Measurements from ENCODE around the gene ID2. TPM values are rescaled to one million over a fixed set of nuclear protein-coding genes. Genes with fewer than 3 reads are reported as not detected.
A peak's percentile ranks its signal among the peaks of the same experiment; 100 is the strongest.

Gene ID2
- total RNA-seq, 1 donor from 2014 or later = 11.9 TPM

DNA sequence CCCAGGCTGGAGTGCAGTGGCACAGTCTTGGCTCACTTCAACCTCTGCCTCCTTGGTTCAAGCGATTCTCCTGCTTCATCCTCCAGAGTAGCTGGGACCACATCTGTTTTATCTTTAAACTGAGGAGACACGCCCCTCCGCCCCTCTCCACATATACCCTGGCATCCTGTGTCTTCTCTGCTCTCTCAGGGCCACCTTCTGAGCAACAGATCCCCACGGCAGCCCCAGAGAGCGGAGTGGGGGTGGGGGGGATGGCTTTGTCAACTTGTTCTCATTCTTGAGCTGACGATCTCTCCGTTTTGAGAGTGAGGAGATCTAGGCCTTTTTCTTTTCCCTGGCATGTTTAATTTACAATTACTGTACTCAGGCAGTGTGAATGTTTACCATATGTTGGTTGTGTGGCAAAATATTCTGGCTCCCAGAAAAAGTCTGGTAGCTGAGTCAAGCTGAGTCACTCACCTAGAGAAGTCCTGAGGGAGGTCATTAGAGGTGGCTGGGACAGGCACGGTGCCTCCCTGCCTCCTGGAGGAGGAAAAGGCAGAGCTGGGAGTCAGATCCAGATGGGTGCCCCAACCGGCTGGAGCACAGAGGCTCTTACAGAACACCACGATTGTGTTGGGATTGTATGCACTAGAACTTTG, 19.5 kb upstream of the ID2 start:
- DNase-seq (ENCODE audit: extremely low spot score, unreplicated experiment) = no peak
- H3K27ac Mint-ChIP-seq (ENCODE audit: unreplicated experiment) = no peak overlapping the region
- H3K27me3 Mint-ChIP-seq (ENCODE audit: unreplicated experiment) = no peaks in the 10 kb centered on the region
- peaks cover 13% of the 10 kb centered on the region for H3K4me1 Mint-ChIP-seq (ENCODE audit: unreplicated experiment)
- no peak overlapping the region for H3K4me3 Mint-ChIP-seq (ENCODE audit: unreplicated experiment)
- H3K9me3 Mint-ChIP-seq (ENCODE audit: unreplicated experiment) = no peaks in the 10 kb centered on the region
- TF ChIP-seq, protein P1, sequence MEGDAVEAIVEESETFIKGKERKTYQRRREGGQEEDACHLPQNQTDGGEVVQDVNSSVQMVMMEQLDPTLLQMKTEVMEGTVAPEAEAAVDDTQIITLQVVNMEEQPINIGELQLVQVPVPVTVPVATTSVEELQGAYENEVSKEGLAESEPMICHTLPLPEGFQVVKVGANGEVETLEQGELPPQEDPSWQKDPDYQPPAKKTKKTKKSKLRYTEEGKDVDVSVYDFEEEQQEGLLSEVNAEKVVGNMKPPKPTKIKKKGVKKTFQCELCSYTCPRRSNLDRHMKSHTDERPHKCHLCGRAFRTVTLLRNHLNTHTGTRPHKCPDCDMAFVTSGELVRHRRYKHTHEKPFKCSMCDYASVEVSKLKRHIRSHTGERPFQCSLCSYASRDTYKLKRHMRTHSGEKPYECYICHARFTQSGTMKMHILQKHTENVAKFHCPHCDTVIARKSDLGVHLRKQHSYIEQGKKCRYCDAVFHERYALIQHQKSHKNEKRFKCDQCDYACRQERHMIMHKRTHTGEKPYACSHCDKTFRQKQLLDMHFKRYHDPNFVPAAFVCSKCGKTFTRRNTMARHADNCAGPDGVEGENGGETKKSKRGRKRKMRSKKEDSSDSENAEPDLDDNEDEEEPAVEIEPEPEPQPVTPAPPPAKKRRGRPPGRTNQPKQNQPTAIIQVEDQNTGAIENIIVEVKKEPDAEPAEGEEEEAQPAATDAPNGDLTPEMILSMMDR (IDR thresholded peaks at IDR 0.05) = peak; percentile 12
- H3K36me3 Mint-ChIP-seq (ENCODE audit: unreplicated experiment) = no peaks in the 10 kb centered on the region

DNA sequence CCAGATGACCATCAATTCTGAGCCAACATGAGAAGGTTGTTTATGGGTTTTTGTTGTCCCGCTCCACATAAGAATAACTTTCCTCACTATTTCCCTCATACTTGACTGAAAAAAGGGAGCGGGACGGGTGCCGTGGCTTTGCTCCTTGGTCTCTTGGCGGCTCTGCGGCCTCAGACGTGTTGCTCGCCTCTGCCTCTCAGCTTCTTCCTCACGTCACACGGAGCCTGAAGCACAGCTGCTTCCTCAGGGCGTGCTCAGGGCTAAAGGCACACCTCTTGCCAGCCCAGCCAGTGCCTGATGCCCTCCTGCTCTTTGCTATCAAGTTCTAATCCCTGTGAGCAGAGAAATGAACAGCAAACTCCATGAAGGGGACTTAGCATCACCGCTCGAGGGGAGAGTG, 17.9 kb upstream of the ID2 start:
- Mint-ChIP-seq H3K27ac (ENCODE audit: unreplicated experiment) (no peak overlapping the region), H3K4me1 (ENCODE audit: unreplicated experiment) (peaks cover 13% of the 10 kb centered on the region), H3K9me3 (ENCODE audit: unreplicated experiment) (no peaks in the 10 kb centered on the region), H3K36me3 (ENCODE audit: unreplicated experiment) (no peaks in the 10 kb centered on the region), H3K27me3 (ENCODE audit: unreplicated experiment) (no peaks in the 10 kb centered on the region), H3K4me3 (ENCODE audit: unreplicated experiment) (no peak overlapping the region)
- TF ChIP-seq, protein P1 (IDR thresholded peaks at IDR 0.05) = no peak
- DNase-seq (ENCODE audit: extremely low spot score, unreplicated experiment) = no peak

DNA sequence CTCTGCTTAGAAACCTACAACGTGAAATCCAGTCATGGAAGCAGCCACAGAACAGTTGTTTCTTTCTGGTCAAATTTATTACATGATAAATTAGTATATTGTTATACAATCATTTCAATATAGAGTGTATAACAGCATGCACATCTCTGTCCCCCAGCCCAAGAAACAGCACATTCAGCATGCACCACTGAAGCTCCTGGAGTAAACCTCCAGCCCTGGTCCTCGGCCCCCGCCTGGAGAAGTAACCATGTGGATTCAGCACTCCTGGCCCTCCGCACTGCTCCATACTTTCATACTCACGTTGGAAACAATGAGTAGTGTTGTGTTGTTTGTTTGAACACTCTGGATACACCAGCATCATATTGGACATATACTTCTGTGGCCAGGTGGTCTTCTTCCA, 15.3 kb upstream of the ID2 start:
- DNase-seq (ENCODE audit: extremely low spot score, unreplicated experiment) = no peak
- TF ChIP-seq, protein P1 (IDR thresholded peaks at IDR 0.05) = no peak
- H3K27ac Mint-ChIP-seq (ENCODE audit: unreplicated experiment) = no peak overlapping the region
- no peak overlapping the region for H3K4me3 Mint-ChIP-seq (ENCODE audit: unreplicated experiment)
- no peaks in the 10 kb centered on the region for H3K27me3 Mint-ChIP-seq (ENCODE audit: unreplicated experiment)
- H3K4me1 Mint-ChIP-seq (ENCODE audit: unreplicated experiment) = peaks cover 9% of the 10 kb centered on the region
- no peaks in the 10 kb centered on the region for H3K36me3 Mint-ChIP-seq (ENCODE audit: unreplicated experiment)
- no peaks in the 10 kb centered on the region for H3K9me3 Mint-ChIP-seq (ENCODE audit: unreplicated experiment)

DNA sequence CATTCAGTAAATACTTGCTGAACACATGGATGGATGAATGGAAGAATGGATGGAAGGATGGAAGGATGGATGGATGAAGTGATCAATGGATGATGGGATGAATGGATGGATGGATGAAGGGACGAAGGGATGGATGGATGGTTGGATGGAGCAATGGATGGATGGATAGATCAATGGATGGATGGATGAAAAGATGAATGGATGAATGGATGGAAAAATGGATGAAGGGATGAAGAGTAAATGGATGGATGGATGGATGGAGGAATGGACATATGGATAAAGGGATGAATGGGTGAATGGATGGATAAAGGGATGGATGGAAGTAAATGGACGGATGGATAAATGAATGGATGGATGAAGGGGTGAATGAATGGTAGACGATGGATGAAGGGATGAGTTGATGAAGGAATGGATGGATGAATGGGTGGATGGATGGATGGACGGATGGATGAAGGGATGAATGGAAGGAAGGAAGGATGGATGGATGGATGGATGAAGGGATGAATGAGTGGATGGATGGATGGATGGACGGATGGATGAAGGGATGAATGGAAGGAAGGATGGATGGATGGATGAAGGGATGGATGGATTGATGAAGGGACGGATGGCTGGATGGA, 13.9 kb upstream of the ID2 start:
- H3K9me3 Mint-ChIP-seq (ENCODE audit: unreplicated experiment) = no peaks in the 10 kb centered on the region
- H3K27ac Mint-ChIP-seq (ENCODE audit: unreplicated experiment) = no peak overlapping the region
- no peaks in the 10 kb centered on the region for H3K4me1 Mint-ChIP-seq (ENCODE audit: unreplicated experiment)
- no peaks in the 10 kb centered on the region for H3K36me3 Mint-ChIP-seq (ENCODE audit: unreplicated experiment)
- no peak for DNase-seq (ENCODE audit: extremely low spot score, unreplicated experiment)
- TF ChIP-seq, protein P1 (IDR thresholded peaks at IDR 0.05) = no peak
- no peaks in the 10 kb centered on the region for H3K27me3 Mint-ChIP-seq (ENCODE audit: unreplicated experiment)
- no peak overlapping the region for H3K4me3 Mint-ChIP-seq (ENCODE audit: unreplicated experiment)

DNA sequence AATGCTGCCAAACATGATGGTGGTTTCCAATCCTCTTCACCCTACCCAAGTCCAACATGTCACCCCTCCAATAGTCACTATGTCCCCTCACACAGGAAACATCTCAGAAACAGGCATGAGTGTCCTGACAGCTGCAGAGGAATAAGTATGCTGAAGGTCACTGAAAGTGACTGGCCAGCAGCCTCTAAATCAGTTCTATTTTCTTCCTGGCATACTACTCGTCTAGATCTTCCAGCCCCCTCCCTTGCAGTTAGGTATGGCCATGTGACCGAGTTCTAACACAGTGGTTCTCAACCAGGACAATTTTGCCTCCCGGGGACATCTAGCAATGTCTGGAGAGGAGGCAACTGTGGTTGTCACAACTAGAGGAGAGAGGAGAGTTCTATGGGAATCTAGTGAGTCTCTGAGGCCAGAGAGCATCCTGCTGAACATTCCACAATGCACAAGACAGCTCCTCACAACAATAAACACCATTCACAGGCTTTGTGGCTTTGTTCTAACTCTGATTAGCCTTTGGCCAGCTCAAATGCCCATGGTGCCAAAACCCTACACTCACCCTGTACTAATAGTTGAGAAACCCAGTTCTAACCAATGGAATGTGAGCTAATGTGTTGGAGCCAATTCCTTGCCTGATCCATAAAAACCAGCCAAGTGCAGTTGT, 12.6 kb upstream of the ID2 start:
- Mint-ChIP-seq H3K27me3 (ENCODE audit: unreplicated experiment) (peaks cover 2% of the 10 kb centered on the region), H3K36me3 (ENCODE audit: unreplicated experiment) (peaks cover 2% of the 10 kb centered on the region), H3K9me3 (ENCODE audit: unreplicated experiment) (peaks cover 8% of the 10 kb centered on the region), H3K27ac (ENCODE audit: unreplicated experiment) (no peak overlapping the region), H3K4me3 (ENCODE audit: unreplicated experiment) (no peak overlapping the region), H3K4me1 (ENCODE audit: unreplicated experiment) (no peaks in the 10 kb centered on the region)
- no peak for DNase-seq (ENCODE audit: extremely low spot score, unreplicated experiment)
- TF ChIP-seq, protein P1 (IDR thresholded peaks at IDR 0.05) = no peak
